H9 (cell line): Measurements from ENCODE around the gene TRIO. TPM values are rescaled to one million over a fixed set of nuclear protein-coding genes. Genes with fewer than 3 reads are reported as not detected.

Source experiments
- DNase-seq: peaks from one replicate; pipeline ENCODE4 v3.0.0-alpha.2; 2017
- H2AFZ ChIP-seq: one replicate; pipeline ENCODE4 v1.6.1; 2013; ENCODE audit warnings: mild to moderate bottlenecking, low read length, control low read depth, moderate library complexity
- H2AK5ac ChIP-seq: 2 replicates; pipeline ENCODE4 v1.6.1; 2013; ENCODE audit warnings: low read length, control low read depth, mixed read lengths; ENCODE audit not compliant: insufficient read length
- H2BK120ac ChIP-seq: one replicate; pipeline ENCODE4 v1.6.1; 2013; ENCODE audit warnings: low read depth, mild to moderate bottlenecking, low read length, control low read depth, inconsistent platforms; ENCODE audit not compliant: poor library complexity, severe bottlenecking
- H2BK12ac ChIP-seq: 2 replicates; pipeline ENCODE4 v1.6.1; 2013; ENCODE audit warnings: low read length, control low read depth, mixed read lengths, low read depth; ENCODE audit not compliant: insufficient read length
- H2BK15ac ChIP-seq: 2 replicates; pipeline ENCODE4 v1.6.1; 2013; ENCODE audit warnings: low read depth, low read length, control low read depth
- H2BK20ac ChIP-seq: one replicate; pipeline ENCODE4 v1.6.1; 2013; ENCODE audit warnings: low read depth, mild to moderate bottlenecking, low read length, control low read depth, inconsistent platforms; ENCODE audit not compliant: poor library complexity, severe bottlenecking
- H2BK5ac ChIP-seq: 2 replicates; pipeline ENCODE4 v1.6.1; 2013; ENCODE audit warnings: low read length, control low read depth, mixed read lengths; ENCODE audit not compliant: insufficient read length
- H3K14ac ChIP-seq: 2 replicates; pipeline ENCODE4 v1.6.1; 2013; ENCODE audit warnings: low read length, control low read depth; ENCODE audit not compliant: insufficient read depth
- H3K18ac ChIP-seq: 2 replicates; pipeline ENCODE4 v1.6.1; 2013; ENCODE audit warnings: low read depth, mild to moderate bottlenecking, mixed read lengths, low read length, control low read depth; ENCODE audit not compliant: insufficient read length
- H3K23ac ChIP-seq: 2 replicates; pipeline ENCODE4 v1.6.1; 2013; ENCODE audit warnings: low read length, control low read depth, mixed read lengths, low read depth; ENCODE audit not compliant: insufficient read length
- H3K23me2 ChIP-seq: 2 replicates; pipeline ENCODE4 v1.6.1; 2013; ENCODE audit warnings: low read depth, mild to moderate bottlenecking, mixed read lengths, low read length, control low read depth; ENCODE audit not compliant: insufficient read length, poor library complexity, severe bottlenecking
- H3K27ac ChIP-seq: 2 replicates; pipeline ENCODE4 v1.5.1; 2013; ENCODE audit warnings: low read length, control low read depth, mixed read lengths, low read depth; ENCODE audit not compliant: insufficient read length
- H3K27me3 ChIP-seq: 2 replicates; pipeline ENCODE4 v1.6.1; 2013; ENCODE audit warnings: low read length, control low read depth, inconsistent platforms; ENCODE audit not compliant: insufficient read depth
- H3K4ac ChIP-seq: 2 replicates; pipeline ENCODE4 v1.6.1; 2013; ENCODE audit warnings: low read depth, mild to moderate bottlenecking, control low read depth, inconsistent platforms, low read length, moderate library complexity
- H3K4me1 ChIP-seq: 2 replicates; pipeline ENCODE4 v1.6.1; 2013; ENCODE audit warnings: low read length, control low read depth, inconsistent platforms; ENCODE audit not compliant: insufficient read depth
- H3K4me2 ChIP-seq: 2 replicates; pipeline ENCODE4 v1.6.1; 2013; ENCODE audit warnings: low read length, control low read depth, mixed read lengths; ENCODE audit not compliant: insufficient read length, insufficient read depth
- H3K56ac ChIP-seq: 2 replicates; pipeline ENCODE4 v1.6.1; 2013; ENCODE audit warnings: low read depth, mild to moderate bottlenecking, mixed read lengths, low read length, control low read depth; ENCODE audit not compliant: insufficient read length
- H3K79me1 ChIP-seq: 2 replicates; pipeline ENCODE4 v1.6.1; 2013; ENCODE audit warnings: low read depth, mild to moderate bottlenecking, moderate library complexity, low read length, control low read depth, inconsistent platforms; ENCODE audit not compliant: insufficient read depth, poor library complexity, severe bottlenecking
- H3K79me2 ChIP-seq: 2 replicates; pipeline ENCODE4 v1.6.1; 2013; ENCODE audit warnings: low read length, control low read depth, inconsistent platforms; ENCODE audit not compliant: insufficient read depth
- H3K9ac ChIP-seq: 2 replicates; pipeline ENCODE4 v1.6.1; 2013; ENCODE audit warnings: low read length, control low read depth, mixed read lengths; ENCODE audit not compliant: insufficient read length; ENCODE audit errors: extremely low read depth
- H3K9me3 ChIP-seq: one replicate; pipeline ENCODE4 v1.6.1; 2013; ENCODE audit warnings: low read depth, low read length, inconsistent platforms; ENCODE audit not compliant: control insufficient read depth
- H3T11ph ChIP-seq: one replicate; pipeline ENCODE4 v1.6.1; 2013; ENCODE audit warnings: mild to moderate bottlenecking, low read length, control low read depth, inconsistent platforms
- H4K20me1 ChIP-seq: one replicate; pipeline ENCODE4 v1.6.1; 2013; ENCODE audit not compliant: control insufficient read depth, insufficient read length, insufficient read depth
- H4K5ac ChIP-seq: 2 replicates; pipeline ENCODE4 v1.6.1; 2013; ENCODE audit warnings: low read depth, mild to moderate bottlenecking, mixed read lengths, low read length, control low read depth; ENCODE audit not compliant: insufficient read length
- H4K8ac ChIP-seq: replicated peaks from 2 replicates; pipeline ENCODE4 v1.6.1; 2013; ENCODE audit warnings: low read length, control low read depth, mixed read lengths, low read depth; ENCODE audit not compliant: insufficient read length
- H4K91ac ChIP-seq: 2 replicates; pipeline ENCODE4 v1.6.1; 2013; ENCODE audit warnings: low read depth, mild to moderate bottlenecking, moderate library complexity, mixed read lengths, low read length, control low read depth; ENCODE audit not compliant: insufficient read length
- H3K27ac Mint-ChIP-seq, 3 experiments: 2 replicates in 2 of 3; 3 replicates in 1 of 3; pipeline ENCODE4 v1.8.0; 2020 to 2021; ENCODE audit warnings: mixed read lengths in 3 of 3, mild to moderate bottlenecking in 1 of 3, moderate library complexity in 1 of 3
- H3K27me3 Mint-ChIP-seq: 2 replicates; pipeline ENCODE4 v1.8.0; 2021; ENCODE audit warnings: low read depth, mild to moderate bottlenecking, moderate library complexity, mixed read lengths
- H3K36me3 Mint-ChIP-seq, 3 experiments: 2 replicates in 2 of 3; 3 replicates in 1 of 3; pipeline ENCODE4 v1.8.0; 2020 to 2021; ENCODE audit warnings: low read depth in 3 of 3, mixed read lengths in 3 of 3; ENCODE audit not compliant: insufficient read depth in 1 of 3
- H3K4me1 Mint-ChIP-seq, 2 experiments: 2 replicates each; pipeline ENCODE4 v1.8.0; 2020; ENCODE audit warnings: mixed read lengths in 2 of 2
- H3K4me3 Mint-ChIP-seq, 2 experiments: 2 replicates in 1 of 2; 3 replicates in 1 of 2; pipeline ENCODE4 v1.8.0; 2020 to 2021; ENCODE audit warnings: mild to moderate bottlenecking in 2 of 2, mixed read lengths in 2 of 2, moderate library complexity in 1 of 2
- H3K9me3 Mint-ChIP-seq, 2 experiments: 2 replicates in 1 of 2; 3 replicates in 1 of 2; pipeline ENCODE4 v1.8.0; 2020; ENCODE audit warnings: mild to moderate bottlenecking in 2 of 2, mixed read lengths in 2 of 2, moderate library complexity in 1 of 2
- CTCF ChIP-seq: fragments of 200-600 bp; sonication (generic); conservative IDR thresholded peaks from 3 replicates; pipeline ENCODE4 v1.8.0; 2021; ENCODE audit warnings: antibody characterized with exemption, mild to moderate bottlenecking
- WGBS: extraction: QIAGEN DNeasy Blood & Tissue Kit; methylation state at CpG from one replicate; pipeline ENCODE4 v1.1.7; 2013; ENCODE audit warnings: missing lambda C conversion rate, low lambda C conversion rate, mixed read lengths; ENCODE audit not compliant: insufficient read length; ENCODE audit errors: extremely low coverage; 5-methylcytosine and 5-hydroxymethylcytosine counted together
- total RNA-seq: library from RNA; stranded (reverse); gene quantifications from 2 replicates; pipeline ENCODE4 v1.2.1, GENCODE V29; 2021

TRIO gene
- total RNA-seq, 1 experiment from 2014 or later: 87.8 TPM

- Histone ChIP-seq H2AFZ (no peak overlapping the region), H3K23ac (no peak overlapping the region), H4K20me1 (no peaks in the 10 kb centered on the region), H4K8ac (no peak overlapping the region), H3K4me1 (peaks cover 13% of the 10 kb centered on the region), H3K23me2 (no peaks in the 10 kb centered on the region), H2BK5ac (no peak overlapping the region), H4K91ac (no peak overlapping the region), H3T11ph (no peak overlapping the region), H2BK12ac (no peak overlapping the region), H2BK15ac (no peak overlapping the region), H3K79me2 (peaks cover 19% of the 10 kb centered on the region; the same call in 1 of the 2 replicates), H3K9ac (no peak overlapping the region), H2AK5ac (no peak overlapping the region), H3K79me1 (peaks cover 2% of the 10 kb centered on the region), H3K27ac (no peak overlapping the region), H3K56ac (no peak overlapping the region), H3K14ac (no peak overlapping the region), H3K9me3 (no peaks in the 10 kb centered on the region), H4K5ac (no peak overlapping the region), H3K18ac (no peak overlapping the region), H2BK120ac (no peak overlapping the region), H3K4me2 (no peak overlapping the region), H3K4ac (no peak overlapping the region), H3K27me3 (no peaks in the 10 kb centered on the region), H2BK20ac (no peak overlapping the region)
- Mint-ChIP-seq H3K4me1 (peaks cover 65 to 74% of the 10 kb centered on the region in 2 experiments), H3K4me3 (no peak overlapping the region), H3K27ac (no peak overlapping the region), H3K36me3 (no peaks in the 10 kb centered on the region), H3K9me3 (no peaks in the 10 kb centered on the region), H3K27me3 (no peaks in the 10 kb centered on the region)
- TF ChIP-seq CTCF: no peak
- DNase-seq: no peak
- WGBS: no CpG with 5 or more reads among the region's 2 CpGs
These were observed 97.2 kb downstream of the TRIO start for GRCh38 chr5:14240359-14240758.
